ENCODE data around the gene LAMA4. TPM values are rescaled to one million over a fixed set of nuclear protein-coding genes. Genes with fewer than 3 reads are reported as not detected.

LAMA4 gene
- total RNA-seq, 1 experiment from 2014 or later = 58.3 TPM

GRCh38 chr6:112123982-112124381 is 130.4 kb downstream of the LAMA4 start:
- intact Hi-C loops (cut with micrococcal nuclease; ENCODE audit: unreplicated experiment) = no loop called here
- POLR2A ChIA-PET (ENCODE audit: unreplicated experiment) = no interaction called here
- Histone ChIP-seq H3K79me2 (ENCODE audit: low read depth) (no peaks in the 10 kb centered on the region), H3K4me1 (replicated peaks; ENCODE audit: insufficient read depth) (no peaks in the 10 kb centered on the region), H3K36me3 (ENCODE audit: low read depth) (peaks cover 70% of the 10 kb centered on the region), H3K4me3 (no peak overlapping the region), H3K27me3 (ENCODE audit: insufficient read depth, low read depth) (no peaks in the 10 kb centered on the region), H3K9me2 (ENCODE audit: insufficient read depth) (no peaks in the 10 kb centered on the region), H3K27ac (no peak overlapping the region), H3K9me3 (ENCODE audit: insufficient read depth, low read depth) (no peaks in the 10 kb centered on the region), H4K20me1 (ENCODE audit: insufficient read depth) (0 out of 2 replicates have a peak, but pooled peaks cover 4% of the 10 kb centered on the region), H3K4me2 (no peak overlapping the region), H2AFZ (no peak overlapping the region), H3F3A (ENCODE audit: insufficient read depth, low read depth) (peaks cover 41% of the 10 kb centered on the region; the same call in 1 of the 2 replicates)
- TF ChIP-seq CTCF (conservative IDR thresholded peaks at IDR 0.05) (no peak), EZH2 (IDR thresholded peaks at IDR 0.05; ENCODE audit: low read depth) (no peak)
- CTCF ChIA-PET = interaction anchor here (1.0 kb wide), 1 partner anchor 39 kb away, joined by 5 read pairs; no protein-coding TSS in a partner anchor
- no TSS peak for BruUV-seq (replicated peaks)
- DNase-seq = no peak

GRCh38 chr6:112122756-112123155 is 131.6 kb downstream of the LAMA4 start:
- H3K9me3 ChIP-seq (ENCODE audit: insufficient read depth, low read depth) = no peaks in the 10 kb centered on the region
- H3K27ac ChIP-seq = no peak overlapping the region
- H3K4me1 ChIP-seq (replicated peaks; ENCODE audit: insufficient read depth) = peaks cover 7% of the 10 kb centered on the region
- H3K4me2 ChIP-seq = no peak overlapping the region
- H4K20me1 ChIP-seq (ENCODE audit: insufficient read depth) = 0 out of 2 replicates have a peak, but pooled peaks cover 4% of the 10 kb centered on the region
- peaks cover 50% of the 10 kb centered on the region for H3F3A ChIP-seq (ENCODE audit: insufficient read depth, low read depth)
- intact Hi-C loops (cut with micrococcal nuclease; ENCODE audit: unreplicated experiment) = no loop called here
- H3K4me3 ChIP-seq = no peak overlapping the region
- CTCF ChIA-PET = no interaction called here
- no peaks in the 10 kb centered on the region for H3K9me2 ChIP-seq (ENCODE audit: insufficient read depth)
- H3K36me3 ChIP-seq (ENCODE audit: low read depth) = peaks cover 74% of the 10 kb centered on the region
- H2AFZ ChIP-seq = no peak overlapping the region
- no peak for DNase-seq
- H3K79me2 ChIP-seq (ENCODE audit: low read depth) = no peaks in the 10 kb centered on the region
- TF ChIP-seq CTCF (conservative IDR thresholded peaks at IDR 0.05) (no peak), EZH2 (IDR thresholded peaks at IDR 0.05; ENCODE audit: low read depth) (no peak)
- no TSS peak for BruUV-seq (replicated peaks)
- POLR2A ChIA-PET (ENCODE audit: unreplicated experiment) = interaction anchor here (0.7 kb wide), 1 partner anchor 990 kb away, joined by 3 read pairs; no protein-coding TSS in a partner anchor
- no peaks in the 10 kb centered on the region for H3K27me3 ChIP-seq (ENCODE audit: insufficient read depth, low read depth)

GRCh38 chr6:112118034-112118433 is 136.3 kb downstream of the LAMA4 start:
- Histone ChIP-seq H3K36me3 (ENCODE audit: low read depth) (peaks cover 91% of the 10 kb centered on the region), H3K27me3 (ENCODE audit: insufficient read depth, low read depth) (no peaks in the 10 kb centered on the region), H2AFZ (no peak overlapping the region), H3K4me2 (no peak overlapping the region), H3K27ac (peak overlapping the region; percentile 23), H4K20me1 (ENCODE audit: insufficient read depth) (0 out of 2 replicates have a peak, but pooled peaks cover 7% of the 10 kb centered on the region), H3K9me3 (ENCODE audit: insufficient read depth, low read depth) (no peaks in the 10 kb centered on the region), H3F3A (ENCODE audit: insufficient read depth, low read depth) (peaks cover 54% of the 10 kb centered on the region), H3K9me2 (ENCODE audit: insufficient read depth) (no peaks in the 10 kb centered on the region), H3K79me2 (ENCODE audit: low read depth) (no peaks in the 10 kb centered on the region), H3K4me1 (replicated peaks; ENCODE audit: insufficient read depth) (peaks cover 9% of the 10 kb centered on the region), H3K4me3 (no peak overlapping the region)
- TF ChIP-seq CTCF (conservative IDR thresholded peaks at IDR 0.05) (no peak), EZH2 (IDR thresholded peaks at IDR 0.05; ENCODE audit: low read depth) (no peak)
- ChIA-PET POLR2A (ENCODE audit: unreplicated experiment) (no interaction called here), CTCF (interaction anchor here (0.6 kb wide), 1 partner anchor 148 kb away, joined by 7 read pairs; no protein-coding TSS in a partner anchor)
- no peak for DNase-seq
- BruUV-seq (replicated peaks) = no TSS peak
- intact Hi-C loops (cut with micrococcal nuclease; ENCODE audit: unreplicated experiment) = no loop called here

Data from PC-9 (cell line).